Body of pancreas (tissue), 4 donors: ENCODE results near the gene CCDC92B. TPM values are rescaled to one million over a fixed set of nuclear protein-coding genes. Genes with fewer than 3 reads are reported as not detected.

ENCODE experiments used
- ATAC-seq: fragments of 150-250 bp; one replicate; pipeline ENCODE4 v1.9.1; 2016
- DNase-seq, 4 donors: peaks; one replicate each; pipeline ENCODE4 v3.0.0-alpha.2; 2019
- H3K27ac ChIP-seq, 4 donors: fragments of 200-600 bp; sonication (generic); 1 replicate in 3 of 4; 2 replicates in 1 of 4; pipeline versions ENCODE4 v1.5.1 to v1.6.1; 2016 to 2019; ENCODE audit warnings: mild to moderate bottlenecking in 1 of 4, mixed read lengths in 1 of 4, moderate library complexity in 1 of 4
- H3K27me3 ChIP-seq, 2 donors: fragments of 200-600 bp; sonication (generic); one replicate each; pipeline ENCODE4 v1.6.0; 2016; ENCODE audit warnings: mild to moderate bottlenecking in 1 of 2
- H3K36me3 ChIP-seq, 2 donors: fragments of 200-600 bp; sonication (generic); replicated peaks in 1 of 2; 2 replicates each; pipeline ENCODE4 v1.5.1; 2016; ENCODE audit warnings: low read depth in 2 of 2; ENCODE audit not compliant: insufficient read depth in 1 of 2
- H3K4me1 ChIP-seq: fragments of 200-600 bp; sonication (generic); one replicate; pipeline ENCODE4 v1.6.0; 2016
- H3K4me3 ChIP-seq, 2 donors: fragments of 200-600 bp; sonication (generic); 1 replicate in 1 of 2; 2 replicates in 1 of 2; pipeline ENCODE4 v1.5.1; 2016 to 2019
- H3K9me3 ChIP-seq, 3 donors: fragments of 200-600 bp; sonication (generic); 1 replicate in 2 of 3; 2 replicates in 1 of 3; pipeline ENCODE4 v1.5.1; 2016
- POLR2A ChIP-seq, 3 donors: fragments of 450-650 bp; IDR thresholded peaks; one replicate each; pipeline ENCODE4 v1.6.1; 2016; ENCODE audit warnings: antibody characterized with exemption in 3 of 3, mild to moderate bottlenecking in 2 of 3
- WGBS, 2 donors: methylation state at CpG; one replicate each; pipeline ENCODE4 v1.1.5; 2017; 5-methylcytosine and 5-hydroxymethylcytosine counted together
- intact Hi-C: fragments of 100-400 bp; cut with DNase I; formaldehyde crosslinking; loops from one replicate; pipeline ENCODE4 v1.15.1; 2023
- total RNA-seq, 2 donors: library from RNA; depleted of rRNA; stranded (reverse); fragments of >200 nt; gene quantifications; one replicate each; pipeline ENCODE4 v1.1.0, GENCODE V29; 2016
- TF ChIP-seq, protein P1 (sequence below), 7 experiments: fragments of 450-650 bp in 4 of 7; fragments of 200-600 bp in 3 of 7; sonication (generic) in 3 of 7; IDR thresholded peaks; one replicate each; pipeline ENCODE4 v1.5.1; 2016 to 2019; ENCODE audit warnings: antibody characterized with exemption in 7 of 7

CCDC92B gene
- total RNA-seq, 2 donors from 2014 or later, result 0.26 TPM; not detected in 1

DNA sequence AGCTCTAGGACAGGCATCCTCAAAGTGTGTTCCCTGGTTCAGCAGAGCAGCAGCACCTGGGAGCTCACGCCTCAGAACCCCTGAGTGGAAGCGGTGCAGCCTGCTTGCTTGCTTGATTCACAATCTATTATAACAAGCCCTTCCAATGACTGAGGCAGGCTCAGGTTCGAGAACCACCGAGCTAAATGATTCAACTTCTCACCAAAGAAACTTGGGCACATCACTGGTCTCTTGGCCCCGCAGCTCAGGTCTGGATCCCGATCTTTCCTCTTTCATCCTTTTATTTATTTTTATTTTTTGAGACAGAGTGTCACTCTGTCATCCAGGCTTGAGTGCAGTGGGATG, 62.4 kb downstream of the CCDC92B start:
- intact Hi-C loops, result no loop called here
- H3K9me3 ChIP-seq, result no peaks in the 10 kb centered on the region
- no peak overlapping the region for H3K4me3 ChIP-seq
- H3K4me1 ChIP-seq, result peaks cover 25% of the 10 kb centered on the region
- ATAC-seq (no peak), DNase-seq (no peak)
- peaks cover 0 to 9% of the 10 kb centered on the region in 2 donors for H3K36me3 ChIP-seq
- no peaks in the 10 kb centered on the region for H3K27me3 ChIP-seq
- no peak for TF ChIP-seq POLR2A (IDR thresholded peaks at IDR 0.05)
- TF ChIP-seq, protein P1, sequence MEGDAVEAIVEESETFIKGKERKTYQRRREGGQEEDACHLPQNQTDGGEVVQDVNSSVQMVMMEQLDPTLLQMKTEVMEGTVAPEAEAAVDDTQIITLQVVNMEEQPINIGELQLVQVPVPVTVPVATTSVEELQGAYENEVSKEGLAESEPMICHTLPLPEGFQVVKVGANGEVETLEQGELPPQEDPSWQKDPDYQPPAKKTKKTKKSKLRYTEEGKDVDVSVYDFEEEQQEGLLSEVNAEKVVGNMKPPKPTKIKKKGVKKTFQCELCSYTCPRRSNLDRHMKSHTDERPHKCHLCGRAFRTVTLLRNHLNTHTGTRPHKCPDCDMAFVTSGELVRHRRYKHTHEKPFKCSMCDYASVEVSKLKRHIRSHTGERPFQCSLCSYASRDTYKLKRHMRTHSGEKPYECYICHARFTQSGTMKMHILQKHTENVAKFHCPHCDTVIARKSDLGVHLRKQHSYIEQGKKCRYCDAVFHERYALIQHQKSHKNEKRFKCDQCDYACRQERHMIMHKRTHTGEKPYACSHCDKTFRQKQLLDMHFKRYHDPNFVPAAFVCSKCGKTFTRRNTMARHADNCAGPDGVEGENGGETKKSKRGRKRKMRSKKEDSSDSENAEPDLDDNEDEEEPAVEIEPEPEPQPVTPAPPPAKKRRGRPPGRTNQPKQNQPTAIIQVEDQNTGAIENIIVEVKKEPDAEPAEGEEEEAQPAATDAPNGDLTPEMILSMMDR (IDR thresholded peaks at IDR 0.05), result no peak
- H3K27ac ChIP-seq, result no peak overlapping the region
- 85 to 91% methylated on average over 6 of the region's 6 CpGs for WGBS, 2 donors

DNA sequence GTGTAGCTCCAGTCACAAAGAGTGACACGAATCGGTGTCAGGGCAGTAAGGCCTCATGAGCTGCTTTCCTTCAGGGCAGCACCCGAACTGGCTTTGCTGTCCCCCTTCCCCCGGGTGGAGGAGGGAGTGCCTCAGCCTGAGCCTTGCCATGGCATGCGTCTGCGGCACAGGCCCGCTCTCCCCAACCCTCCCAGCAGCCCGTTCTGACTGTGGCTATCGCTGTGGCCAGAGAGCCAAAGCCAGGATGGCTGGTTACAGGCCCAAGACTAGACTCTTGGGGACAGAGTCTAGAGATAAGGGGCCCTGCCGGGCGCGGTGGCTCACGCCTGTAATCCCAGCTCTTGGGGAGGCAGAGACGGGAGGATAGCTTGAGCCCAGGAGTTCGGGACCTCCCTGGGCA, 63.8 kb downstream of the CCDC92B start:
- 93% methylated on average over 11 to 15 of the region's 15 CpGs for WGBS, 2 donors
- DNase-seq (no peak), ATAC-seq (no peak)
- H3K4me1 ChIP-seq, result peaks cover 25% of the 10 kb centered on the region
- no peak overlapping the region for H3K4me3 ChIP-seq
- no peak for TF ChIP-seq POLR2A (IDR thresholded peaks at IDR 0.05)
- TF ChIP-seq, protein P1 (IDR thresholded peaks at IDR 0.05), result no peak
- intact Hi-C loops, result no loop called here
- peaks cover 5 to 11% of the 10 kb centered on the region in 2 donors for H3K36me3 ChIP-seq
- no peak overlapping the region for H3K27ac ChIP-seq
- no peaks in the 10 kb centered on the region for H3K27me3 ChIP-seq
- no peaks in the 10 kb centered on the region for H3K9me3 ChIP-seq

DNA sequence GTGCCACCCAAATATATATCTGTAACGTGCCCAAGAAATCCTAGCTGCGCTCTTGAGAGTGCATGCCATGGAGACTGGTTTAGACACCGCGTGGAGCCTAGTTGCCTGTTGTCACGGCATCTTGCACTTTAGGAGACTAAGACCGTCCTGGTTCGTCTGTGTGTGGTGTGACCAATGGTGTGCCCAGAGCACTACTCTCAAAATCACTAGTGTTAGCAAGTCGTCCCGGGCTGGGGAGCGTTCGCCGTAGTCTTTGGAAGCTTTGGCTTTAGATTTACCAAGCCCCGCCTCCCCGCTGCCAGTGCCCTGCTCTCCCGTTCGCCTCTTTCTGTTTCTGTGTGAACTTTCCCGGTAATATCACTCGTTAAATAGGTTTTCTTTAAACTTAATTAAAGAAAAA, 64.9 kb downstream of the CCDC92B start:
- Histone ChIP-seq H3K36me3 (peaks cover 13 to 15% of the 10 kb centered on the region in 2 donors), H3K27ac (peak overlapping the region in 1 of 4 donors; percentile 5), H3K4me3 (no peak overlapping the region), H3K9me3 (no peaks in the 10 kb centered on the region), H3K27me3 (no peaks in the 10 kb centered on the region), H3K4me1 (peaks cover 25% of the 10 kb centered on the region)
- TF ChIP-seq, protein P1 (IDR thresholded peaks at IDR 0.05), result no peak
- TF ChIP-seq POLR2A (IDR thresholded peaks at IDR 0.05), result no peak
- intact Hi-C loops, result no loop called here
- DNase-seq, result no peak
- WGBS, 2 donors, result 88 to 93% methylated on average over 16 to 18 of the region's 18 CpGs
- no peak for ATAC-seq

- no peak for ATAC-seq
These were observed 65.5 kb downstream of the CCDC92B start for GRCh38 chr17:2683912-2684311.

More at GRCh38 chr17:2683912-2684311, 65.5 kb downstream of the CCDC92B start:
- 23 to 34% methylated on average over 8 of the region's 8 CpGs for WGBS, 2 donors
- no peak for TF ChIP-seq POLR2A (IDR thresholded peaks at IDR 0.05)
- TF ChIP-seq, protein P1 (IDR thresholded peaks at IDR 0.05), result no peak
- peak overlapping the region in 2 of 4 donors; percentile 14 to 47 for H3K27ac ChIP-seq
- intact Hi-C loops, result no loop called here
- H3K27me3 ChIP-seq, result no peaks in the 10 kb centered on the region
- no peak overlapping the region for H3K4me3 ChIP-seq
- DNase-seq, result peak in 2 of 4 donors; percentile 13 to 20
- peaks cover 15% of the 10 kb centered on the region in 2 donors for H3K36me3 ChIP-seq
- no peaks in the 10 kb centered on the region for H3K9me3 ChIP-seq
- H3K4me1 ChIP-seq, result peaks cover 25% of the 10 kb centered on the region
